Measurements from ENCODE around the gene LRRC58.

Gene LRRC58

GRCh38 chr3:120274739-120275167, 74.4 kb downstream of the LRRC58 start:
- no peaks in the 10 kb centered on the region for H3K4me1 ChIP-seq (ENCODE audit: low read length)
- H3K27me3 ChIP-seq (ENCODE audit: low read depth, low read length) = no peaks in the 10 kb centered on the region
- no peak for TF ChIP-seq EZH2phosphoT487 (IDR thresholded peaks at IDR 0.05; ENCODE audit: low read depth)
- no peak for TF ChIP-seq CTCF (IDR thresholded peaks at IDR 0.05; ENCODE audit: low read depth, low read length)
- no peaks in the 10 kb centered on the region for H3K79me2 ChIP-seq (ENCODE audit: low read length)
- H3K4me3 ChIP-seq (ENCODE audit: low read length) = no peak overlapping the region
- H4K20me1 ChIP-seq (ENCODE audit: insufficient read depth, low read length) = no peaks in the 10 kb centered on the region
- H3K36me3 ChIP-seq (replicated peaks; ENCODE audit: low read depth, low read length) = no peaks in the 10 kb centered on the region
- no peak overlapping the region for H3K9ac ChIP-seq (ENCODE audit: low read length)
- no peaks in the 10 kb centered on the region for H3K9me3 ChIP-seq (ENCODE audit: insufficient read depth, low read length)
- H3K4me2 ChIP-seq (ENCODE audit: low read length) = no peak overlapping the region
- no peak overlapping the region for H2AFZ ChIP-seq (ENCODE audit: low read depth, low read length)
- no peak overlapping the region for H3K27ac ChIP-seq (ENCODE audit: low read length)

Measured in OCI-LY3 (cell line).